Measurements from ENCODE around the gene ZFX.

Gene ZFX

DNA sequence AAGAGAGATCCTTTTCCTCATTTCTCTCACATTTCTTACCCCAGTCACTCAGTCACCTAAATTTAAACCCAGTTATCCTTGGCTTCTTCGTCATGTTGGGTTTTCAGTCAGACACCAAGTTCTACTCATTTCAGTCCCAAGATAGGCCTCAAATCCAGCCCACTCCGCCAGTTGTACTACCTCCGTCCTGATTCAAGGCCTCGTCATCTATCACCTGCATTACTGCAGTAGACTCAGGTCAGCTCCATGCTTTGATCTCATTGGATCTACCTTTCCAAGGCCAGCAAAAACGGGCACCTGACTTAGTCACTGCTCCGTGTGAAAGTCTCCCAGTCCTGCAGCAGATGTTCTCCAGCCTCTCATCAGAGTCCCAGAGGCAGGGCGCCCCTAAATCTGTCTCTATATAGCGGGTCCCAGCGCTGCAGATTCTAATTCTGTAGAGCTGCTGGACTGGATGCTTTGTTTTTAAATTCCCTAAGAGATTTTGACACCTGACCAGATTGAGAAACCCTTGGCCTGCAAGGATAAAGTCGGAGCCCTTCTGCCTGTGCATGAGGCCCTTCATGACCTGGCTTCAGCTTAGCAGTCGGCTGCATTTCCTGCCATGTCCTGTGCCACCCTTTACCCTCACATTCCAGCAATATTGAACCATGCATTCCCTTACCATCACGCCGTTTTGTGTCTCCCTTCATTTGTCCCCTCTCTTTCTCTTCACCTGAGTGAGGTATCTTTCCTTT is 53.7 kb downstream of the ZFX start:
- peak; percentile 20 for DNase-seq

DNA sequence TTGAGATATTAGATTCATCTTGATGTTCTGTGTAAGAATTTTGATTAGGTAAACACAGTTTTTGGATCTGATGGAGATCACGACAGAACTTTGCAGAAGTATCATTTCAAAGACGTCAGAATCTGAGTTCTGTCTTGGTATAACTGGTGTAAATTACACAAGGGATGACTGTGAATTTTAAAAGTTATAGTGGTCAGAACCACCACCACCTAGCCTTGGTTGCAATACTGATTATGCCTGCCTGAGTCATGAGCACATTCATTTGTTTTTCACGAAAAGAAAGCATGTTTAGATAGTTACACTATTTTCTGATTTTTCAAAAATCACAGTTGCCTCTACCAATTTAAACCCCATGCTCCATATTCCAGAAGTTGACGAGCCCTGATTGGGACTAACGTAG is 54.8 kb downstream of the ZFX start:
- DNase-seq = no peak

DNA sequence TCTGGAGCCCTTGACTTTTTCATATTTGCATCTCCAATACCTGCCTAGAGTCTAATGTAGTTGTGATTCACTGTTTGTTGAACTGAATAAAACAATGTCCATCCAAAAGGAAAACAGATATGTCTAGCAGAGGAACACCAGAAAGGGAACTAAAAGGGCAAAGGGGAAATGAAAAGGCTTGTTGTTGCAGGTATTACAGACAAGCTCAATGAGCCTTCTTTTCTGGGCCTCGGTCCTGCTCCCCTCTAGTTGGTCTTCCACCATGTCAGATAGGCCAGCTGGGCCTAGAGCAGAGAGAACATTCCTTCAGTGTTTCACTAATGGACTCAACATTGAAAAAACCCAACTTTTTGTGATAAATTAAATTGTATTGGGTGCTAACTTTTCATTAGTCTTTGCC is 55.4 kb downstream of the ZFX start:
- no peak for DNase-seq

DNA sequence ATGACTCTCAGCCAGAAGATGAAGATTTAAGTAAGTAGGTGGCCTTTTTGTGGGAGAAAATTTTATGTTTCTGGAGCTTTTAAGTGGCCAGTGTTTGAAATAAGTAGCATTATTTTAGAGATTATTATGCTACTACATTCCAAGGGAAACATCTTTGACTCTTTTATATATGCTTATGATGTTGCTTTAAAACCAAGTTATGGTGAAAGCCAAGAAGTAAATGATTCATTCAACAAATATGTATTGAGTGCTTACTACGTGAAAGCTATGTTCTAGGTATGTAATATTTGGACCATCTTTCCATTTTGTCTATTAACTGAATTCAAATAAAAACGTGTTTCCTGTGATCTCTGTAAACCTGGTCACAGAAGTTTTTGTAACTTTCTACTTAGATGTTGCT is 58.3 kb downstream of the ZFX start:
- no peak for DNase-seq

DNA sequence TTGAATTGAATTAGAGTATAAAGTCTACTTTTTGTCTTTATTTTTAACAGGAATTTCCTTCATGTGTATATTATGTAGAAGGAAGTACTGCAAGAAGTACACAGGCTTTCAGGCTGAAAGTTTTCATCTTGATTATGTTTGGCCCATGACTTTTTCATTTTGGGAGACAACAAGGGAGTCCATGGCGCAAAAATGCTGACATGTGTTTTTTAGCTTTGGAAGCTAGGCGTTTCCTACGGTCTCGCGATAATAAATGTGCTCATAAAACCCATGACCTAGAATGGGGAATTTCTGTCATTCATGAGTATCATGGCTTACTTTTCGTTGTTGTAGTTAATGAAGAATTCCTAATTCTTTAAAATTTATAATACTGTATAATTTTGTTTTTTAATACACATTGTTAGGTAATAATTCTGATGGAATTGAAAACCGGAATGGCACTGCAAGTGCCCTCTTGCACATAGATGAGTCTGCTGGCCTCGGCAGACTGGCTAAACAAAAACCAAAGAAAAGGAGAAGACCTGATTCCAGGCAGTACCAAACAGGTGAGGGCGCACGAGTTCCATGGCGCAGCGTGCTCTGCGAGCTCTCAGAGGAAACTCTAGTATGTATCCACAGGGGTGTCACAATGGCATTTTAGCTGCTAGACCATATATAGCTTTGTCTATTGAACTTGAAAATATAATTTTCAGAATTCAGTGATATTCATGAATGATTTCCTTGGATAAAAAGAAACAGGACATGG is 59.1 kb downstream of the ZFX start:
- no peak for DNase-seq

DNA sequence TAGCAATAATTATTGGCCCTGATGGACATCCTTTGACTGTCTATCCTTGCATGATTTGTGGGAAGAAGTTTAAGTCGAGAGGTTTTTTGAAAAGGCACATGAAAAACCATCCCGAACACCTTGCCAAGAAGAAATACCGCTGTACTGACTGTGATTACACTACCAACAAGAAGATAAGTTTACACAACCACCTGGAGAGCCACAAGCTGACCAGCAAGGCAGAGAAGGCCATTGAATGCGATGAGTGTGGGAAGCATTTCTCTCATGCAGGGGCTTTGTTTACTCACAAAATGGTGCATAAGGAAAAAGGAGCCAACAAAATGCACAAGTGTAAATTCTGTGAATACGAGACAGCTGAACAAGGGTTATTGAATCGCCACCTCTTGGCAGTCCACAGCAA is 60.7 kb downstream of the ZFX start:
- DNase-seq = no peak

DNA sequence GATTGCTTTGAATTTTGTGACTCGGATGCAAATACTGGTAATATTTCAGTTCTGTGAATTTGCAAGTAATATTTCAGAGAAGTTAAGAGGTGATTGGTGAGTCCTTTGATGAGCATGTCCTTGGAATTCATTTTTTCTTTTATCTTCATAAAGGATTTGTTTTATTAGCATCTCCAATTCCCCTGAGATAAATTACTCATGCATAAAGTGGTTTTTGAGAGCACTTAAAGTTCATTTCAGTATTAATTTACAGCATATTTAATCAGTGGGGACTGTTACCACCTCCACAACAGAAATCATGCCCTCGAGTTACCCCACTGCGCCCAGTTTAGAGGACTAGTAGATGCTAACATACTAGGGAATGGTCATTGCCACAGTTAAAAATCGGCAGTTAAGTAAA is 65.0 kb downstream of the ZFX start:
- no peak for DNase-seq

DNA sequence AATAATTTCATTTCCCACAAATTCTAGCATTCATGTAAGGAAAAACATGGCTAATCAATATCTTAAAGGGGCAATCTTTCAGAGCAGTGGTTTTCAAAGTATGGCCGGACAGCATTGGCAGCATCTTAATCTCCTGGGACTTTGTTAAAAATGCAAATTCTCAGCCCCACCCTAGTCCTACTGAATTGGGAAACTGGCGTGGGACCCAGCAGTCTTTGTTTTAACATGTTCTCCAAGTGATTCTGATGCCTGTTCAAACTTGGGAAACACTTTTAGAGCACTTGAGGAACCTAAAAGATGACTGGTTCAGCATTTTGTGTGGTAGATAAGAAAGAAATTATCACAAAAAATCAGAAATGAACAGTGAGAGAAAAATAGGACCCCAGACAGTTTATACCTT is 65.7 kb downstream of the ZFX start:
- DNase-seq = no peak

DNA sequence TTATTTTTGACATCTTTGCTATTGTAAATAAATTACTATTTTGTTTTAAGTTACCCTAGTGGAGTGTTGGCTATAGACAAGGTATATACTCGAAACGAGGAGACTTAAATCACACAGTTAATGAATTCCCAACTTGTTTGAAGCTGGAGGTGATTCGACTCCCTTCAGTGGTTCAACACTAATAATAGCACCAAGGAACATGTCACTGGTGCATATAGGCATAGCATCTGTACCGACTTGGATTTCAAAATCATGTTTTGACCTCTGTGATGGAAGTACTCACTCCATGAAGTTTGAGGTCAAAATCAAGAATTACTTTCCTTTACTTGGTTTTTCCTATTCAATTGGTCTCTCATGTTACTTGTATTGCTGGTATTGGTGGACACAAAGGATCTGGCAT is 66.5 kb downstream of the ZFX start:
- no peak for DNase-seq

DNA sequence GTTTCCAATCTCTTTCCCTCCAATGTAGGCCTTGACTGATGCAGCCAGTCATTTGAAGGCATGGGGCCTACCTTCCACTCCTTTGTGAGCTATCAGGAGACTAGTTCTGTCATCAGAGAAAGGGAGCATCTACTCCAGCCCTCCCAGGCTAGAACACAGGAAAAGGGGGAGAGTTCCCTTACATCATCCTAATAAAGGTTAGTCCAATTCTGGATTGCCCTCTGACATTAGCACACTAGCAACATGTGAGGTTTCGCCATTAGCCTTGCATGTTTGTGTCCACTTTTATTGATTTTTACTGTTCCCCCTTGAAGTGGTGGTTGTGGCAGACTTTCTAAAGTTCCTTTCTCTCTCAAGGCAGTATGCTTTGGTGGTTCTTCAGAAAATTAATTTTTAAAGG is 67.3 kb downstream of the ZFX start:
- no peak for DNase-seq

DNA sequence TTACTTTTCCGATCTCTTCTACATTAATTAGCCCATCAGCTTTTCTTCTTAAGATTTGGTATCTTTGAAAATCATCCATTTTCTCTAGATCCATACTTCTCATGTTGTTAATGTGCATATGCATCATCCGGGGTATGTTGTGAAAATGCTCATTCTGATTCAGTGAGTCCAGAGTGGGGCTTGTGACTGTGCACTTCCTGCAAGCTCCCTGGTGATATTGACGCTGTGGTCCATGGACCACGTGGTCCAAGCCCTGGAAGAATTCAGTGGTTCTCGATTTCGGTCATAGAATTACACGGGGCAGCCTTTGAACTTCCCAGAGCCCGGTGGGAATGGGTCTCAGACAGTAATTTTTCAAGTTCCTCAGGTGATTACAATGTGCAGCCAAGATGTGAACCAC is 69.8 kb downstream of the ZFX start:
- DNase-seq = no peak

DNA sequence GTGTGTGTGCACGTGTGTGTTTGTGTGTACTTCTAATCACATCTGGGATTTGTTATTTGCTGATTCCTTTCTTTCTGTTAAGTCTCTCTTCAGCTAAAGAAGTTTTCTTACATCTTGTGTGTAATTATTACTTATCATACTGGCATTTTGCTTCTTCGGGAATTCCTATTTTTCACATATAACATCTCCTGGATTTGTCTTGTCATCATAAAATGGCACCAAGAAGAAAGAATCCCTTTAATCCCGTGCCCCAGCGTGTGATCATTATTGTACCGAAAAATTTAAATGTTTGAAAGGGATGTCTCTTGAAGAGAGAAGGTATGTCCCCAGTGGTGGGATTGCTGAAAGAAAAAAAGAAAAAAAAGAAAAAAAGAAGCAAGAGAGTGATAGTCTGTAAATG is 72.3 kb downstream of the ZFX start:
- no peak for DNase-seq

DNA sequence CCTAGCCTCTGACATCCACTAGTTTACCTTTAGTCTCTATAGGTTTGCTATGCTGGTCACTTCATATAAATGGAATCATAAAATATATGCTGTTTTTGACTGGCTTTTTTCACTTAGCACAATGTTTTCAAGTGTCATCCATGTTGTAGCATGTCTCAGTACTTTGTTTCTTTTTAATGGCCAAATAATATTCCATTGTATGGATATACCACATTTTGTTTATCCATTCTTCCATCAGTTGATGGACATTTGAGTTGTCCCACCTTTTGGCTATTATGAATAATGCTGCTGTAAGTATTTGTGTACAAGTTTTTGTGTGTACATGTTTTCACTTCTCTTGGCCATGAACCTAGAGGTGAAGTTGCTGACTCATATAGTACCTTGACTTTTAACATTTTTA is 75.7 kb downstream of the ZFX start:
- DNase-seq = no peak

DNA sequence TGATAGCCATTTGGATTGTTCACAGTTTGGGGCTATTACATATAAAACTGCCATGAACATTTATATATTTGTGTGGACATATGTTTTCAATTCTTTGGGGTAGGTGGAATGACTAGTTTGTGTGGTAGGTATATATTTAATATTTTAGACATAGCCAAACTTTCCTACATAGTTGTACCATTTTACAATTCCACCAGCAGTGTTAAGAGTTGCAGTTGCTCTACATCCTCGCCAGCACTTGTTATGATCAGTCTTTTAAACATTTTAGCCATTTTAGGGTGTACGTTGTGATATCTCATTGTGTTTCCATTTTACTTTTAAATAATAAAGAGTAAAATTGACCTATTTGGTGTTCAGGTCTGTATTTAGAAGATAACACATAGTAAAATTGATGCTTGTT is 76.6 kb downstream of the ZFX start:
- DNase-seq = no peak

DNA sequence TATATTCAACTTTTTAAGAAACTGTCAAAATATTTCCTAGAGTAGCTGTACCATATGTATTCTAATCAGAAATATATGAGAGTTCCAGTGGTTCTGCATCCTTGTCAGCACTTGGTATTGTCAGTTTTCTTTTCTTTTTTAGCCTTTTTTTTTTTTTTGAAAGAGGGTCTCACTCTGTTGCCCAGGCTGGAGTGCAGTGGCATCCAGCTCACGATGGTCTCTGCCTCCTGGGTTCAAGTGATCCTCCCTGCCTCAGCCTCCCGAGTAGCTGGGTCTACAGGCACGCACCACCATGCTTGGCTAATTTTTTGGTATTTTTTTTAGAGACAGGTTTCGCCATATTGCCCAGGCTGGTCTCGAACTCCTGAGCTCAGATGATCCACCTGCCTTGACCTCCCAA is 79.1 kb downstream of the ZFX start:
- DNase-seq = no peak

DNA sequence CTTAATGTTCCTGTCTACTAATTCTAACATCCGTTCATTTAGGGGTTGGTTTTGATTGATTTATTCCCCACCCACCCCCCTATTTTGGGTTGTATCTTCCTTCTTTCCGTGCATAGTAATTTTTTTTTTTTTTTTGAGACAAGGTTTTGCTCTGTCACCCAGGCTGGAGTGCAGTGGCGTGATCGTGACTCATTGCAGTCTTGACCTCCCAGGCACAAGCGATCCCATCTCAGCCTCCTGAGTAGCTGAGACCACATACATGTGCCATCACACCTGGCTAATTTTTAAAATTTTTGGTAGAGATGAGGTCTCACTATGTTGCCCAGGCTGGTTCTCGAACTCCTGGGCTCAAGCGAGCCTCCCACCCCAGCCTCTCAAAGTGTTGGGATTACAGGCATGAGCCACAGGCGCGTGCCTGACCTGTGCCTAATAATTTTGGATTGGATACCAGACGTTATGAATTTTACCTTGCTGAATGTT is 79.9 kb downstream of the ZFX start:
- no peak for DNase-seq

DNA sequence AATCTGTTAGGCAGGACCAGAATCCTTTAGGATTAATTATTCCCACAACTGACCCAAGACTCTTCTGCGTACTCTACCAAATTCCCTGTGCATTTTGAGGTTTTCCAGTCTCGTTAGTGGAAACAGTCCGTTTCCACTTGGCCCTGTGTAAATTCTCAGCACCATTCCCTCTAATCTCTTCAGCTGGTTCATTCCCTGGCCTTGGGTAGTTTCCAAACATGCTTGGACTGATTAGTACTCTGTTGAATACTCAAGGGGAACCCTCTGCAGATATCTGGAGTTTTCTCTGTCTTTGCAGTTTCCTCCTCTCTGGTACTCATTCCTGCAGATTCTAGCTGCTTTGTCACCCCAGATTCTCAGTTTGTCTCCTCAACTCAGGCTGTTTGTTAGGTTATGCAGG is 80.4 kb downstream of the ZFX start:
- no peak for DNase-seq

DNA sequence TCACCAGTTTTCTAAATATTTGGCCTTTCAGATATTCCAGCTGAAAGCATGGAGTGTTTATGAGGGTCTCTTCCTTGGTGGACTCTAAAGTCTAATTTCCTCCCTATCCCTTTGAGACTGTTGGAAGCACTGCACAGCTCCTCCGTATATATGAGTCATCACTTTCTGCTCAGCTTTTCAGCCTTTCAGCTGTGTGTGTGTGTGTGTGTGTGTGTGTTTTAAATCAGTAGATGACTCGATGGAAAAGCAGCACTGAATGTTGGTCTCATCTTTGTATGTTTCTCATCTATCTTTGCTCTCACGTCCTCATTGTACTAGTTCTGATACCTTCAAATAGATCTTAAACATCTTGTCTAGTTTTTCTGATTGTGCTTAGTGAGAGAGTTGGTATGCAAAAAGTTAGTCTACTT is 81.6 kb downstream of the ZFX start:
- no peak for DNase-seq

DNA sequence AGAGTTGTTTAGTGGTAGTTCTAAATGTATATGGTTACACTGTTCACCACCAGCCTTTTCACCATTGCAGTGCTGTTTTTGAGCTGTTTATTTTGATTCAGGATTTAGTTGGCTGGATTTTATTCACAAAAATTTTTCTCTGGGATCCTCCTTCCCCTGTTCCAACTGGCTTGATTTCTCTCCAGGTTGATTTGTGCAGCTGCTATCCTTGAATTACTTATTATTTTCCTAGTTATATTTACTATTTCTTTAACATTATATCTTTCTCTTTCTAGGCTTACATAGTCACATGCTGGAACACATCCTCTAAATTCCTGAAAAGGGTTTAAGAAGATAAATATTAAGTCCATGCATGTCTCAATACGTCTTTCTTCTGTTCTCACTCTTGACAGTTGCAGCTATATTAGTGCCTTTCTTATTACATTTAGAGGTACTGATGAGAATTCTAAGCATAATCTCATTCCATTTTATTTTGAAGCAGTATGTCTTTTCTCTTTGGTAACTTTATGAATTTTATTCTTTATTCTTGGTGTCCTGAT is 82.2 kb downstream of the ZFX start:
- no peak for DNase-seq

DNA sequence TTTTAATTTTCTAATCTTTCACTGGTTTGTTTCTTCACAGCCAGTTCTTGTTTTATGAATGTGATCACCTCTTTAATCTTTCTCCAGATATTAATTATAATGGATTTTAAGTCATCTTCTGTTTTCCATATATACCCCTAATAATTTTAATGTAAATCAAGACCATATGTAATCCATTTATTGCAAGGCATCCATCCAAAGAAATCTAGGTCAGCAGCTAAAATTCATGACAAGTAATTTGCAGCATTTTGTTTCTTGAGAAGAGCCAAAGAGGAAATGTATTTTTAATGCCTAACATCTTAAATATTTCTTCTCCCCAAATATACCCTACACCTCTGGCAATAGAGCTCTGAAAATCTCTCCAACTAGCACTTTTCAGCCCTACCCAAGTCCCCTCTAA is 83.3 kb downstream of the ZFX start:
- DNase-seq = no peak

DNA sequence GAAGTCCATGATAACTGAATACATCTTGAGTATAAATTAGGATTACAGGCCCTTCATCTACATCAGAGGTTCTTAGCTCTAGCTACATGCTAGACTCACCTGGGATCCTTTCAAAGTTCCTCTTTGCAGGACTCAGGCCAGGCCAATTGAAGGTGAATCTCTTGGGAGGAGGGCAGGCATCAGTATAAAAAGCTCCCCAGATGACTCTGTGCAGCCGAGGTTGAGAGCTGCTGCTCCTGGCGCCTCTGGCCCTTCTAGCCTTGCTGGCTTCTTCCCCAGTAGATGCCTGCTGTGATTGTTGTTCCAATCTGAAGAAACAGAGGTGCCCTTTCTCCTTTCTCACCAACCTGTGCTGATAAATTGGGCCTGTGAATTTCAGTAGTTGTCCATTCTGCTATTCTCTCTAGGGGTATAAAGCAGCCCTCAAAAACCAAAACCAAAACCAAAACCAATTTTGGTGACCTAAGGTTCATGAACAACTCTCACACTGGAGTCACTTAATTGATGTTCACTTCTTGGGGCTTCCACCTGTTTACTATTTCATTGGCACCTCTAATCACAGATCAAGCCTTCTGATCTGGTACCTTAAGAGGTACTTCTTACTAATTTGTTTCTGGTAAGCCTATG is 85.7 kb downstream of the ZFX start:
- DNase-seq = no peak

DNA sequence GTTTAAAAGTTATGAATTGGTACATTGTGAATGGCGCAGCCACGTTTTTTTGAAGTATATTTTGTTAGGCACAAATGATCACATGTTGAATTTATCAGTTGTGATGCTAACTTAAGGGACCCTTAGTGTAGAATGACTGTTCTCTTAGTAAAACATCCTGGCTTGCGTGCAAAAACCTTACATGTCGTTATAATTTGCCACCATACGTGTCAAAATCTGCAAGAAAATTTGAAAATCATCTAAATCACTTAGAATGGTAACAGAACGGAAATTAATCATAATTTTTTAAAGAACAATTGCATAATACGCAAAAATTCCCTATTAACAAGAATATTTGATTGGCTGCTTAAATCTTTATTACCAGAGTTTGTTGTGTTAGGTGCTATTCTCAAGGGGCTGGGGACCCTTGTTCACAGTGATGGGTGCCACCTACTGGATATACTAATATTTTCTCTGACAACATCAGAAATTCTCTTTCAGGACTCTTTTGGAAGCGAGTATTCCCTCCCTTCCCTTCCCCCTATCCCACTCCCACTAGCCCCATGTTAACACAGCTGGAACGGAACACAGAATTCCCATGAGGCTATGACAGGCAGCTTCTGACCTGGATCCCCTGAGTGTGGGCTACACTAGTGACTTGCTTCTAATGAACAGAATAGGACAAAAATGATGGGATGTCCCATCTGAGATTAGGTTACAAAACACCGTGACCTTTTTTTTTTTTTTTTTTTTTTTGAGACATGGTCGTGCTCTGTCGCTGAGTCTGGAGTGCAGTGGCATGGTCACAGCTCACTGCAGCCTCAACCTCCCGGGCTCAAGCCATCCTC is 92.5 kb downstream of the ZFX start:
- DNase-seq = no peak

DNA sequence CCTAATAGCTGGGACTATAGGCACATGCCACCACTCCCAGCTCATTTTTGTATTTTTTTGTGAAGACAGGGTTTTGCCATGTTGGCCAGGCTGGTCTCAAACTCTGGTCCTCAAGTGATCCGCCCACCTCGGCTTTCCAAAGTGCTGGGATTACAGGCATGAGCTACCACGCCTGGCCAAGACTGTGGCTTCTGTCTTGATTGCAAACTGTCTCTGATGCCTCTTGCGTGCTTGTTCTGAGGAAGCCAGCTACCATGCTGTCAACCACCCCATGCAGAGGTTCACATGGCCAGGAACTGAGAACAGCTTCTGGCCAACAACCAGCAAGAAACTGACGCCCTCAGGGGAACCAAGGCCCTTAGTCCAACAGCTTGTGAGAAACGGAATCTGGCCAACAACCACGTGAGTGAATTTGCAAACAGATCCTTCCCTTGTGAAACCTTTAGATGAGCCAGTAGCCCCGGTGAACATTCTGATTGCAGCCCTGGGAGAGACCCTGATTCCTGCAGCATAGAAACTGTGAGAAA is 93.2 kb downstream of the ZFX start:
- DNase-seq = no peak

All from activated naive CD4-positive, alpha-beta T cell treated with Interleukin-2 at 50 U/mL for 16 hours (primary cell).